Neural cell (in vitro differentiated cells): ENCODE results near the gene C19orf44. TPM values are rescaled to one million over a fixed set of nuclear protein-coding genes. Genes with fewer than 3 reads are reported as not detected.

Source experiments
- H2AFZ ChIP-seq: fragments of 200-600, 300-800 bp; sonication (generic), shearing (Covaris generic); 2 replicates; pipeline ENCODE4 v1.6.0; 2014; ENCODE audit warnings: low read depth, mild to moderate bottlenecking, antibody characterized with exemption, low read length, moderate library complexity
- H3F3A ChIP-seq: fragments of 200-600 bp; shearing (Covaris generic); 2 replicates; pipeline ENCODE4 v1.6.1; 2016; ENCODE audit warnings: mild to moderate bottlenecking, moderate library complexity, mixed read lengths, antibody characterized with exemption, low read length; ENCODE audit not compliant: insufficient read depth, poor library complexity, severe bottlenecking
- H3K27ac ChIP-seq: fragments of 200-600, 300-800 bp; sonication (generic), shearing (Covaris generic); 2 replicates; pipeline ENCODE4 v1.5.1; 2014; ENCODE audit warnings: mild to moderate bottlenecking, low read length, moderate library complexity
- H3K27me3 ChIP-seq: fragments of 300-800, 200-600 bp; sonication (generic), shearing (Covaris generic); 2 replicates; pipeline ENCODE4 v1.6.0; 2014; ENCODE audit warnings: mild to moderate bottlenecking, low read depth, low read length, moderate library complexity; ENCODE audit not compliant: insufficient read depth
- H3K36me3 ChIP-seq: fragments of 300-800, 200-600 bp; sonication (generic), shearing (Covaris generic); 2 replicates; pipeline ENCODE4 v1.5.1; 2014; ENCODE audit warnings: mild to moderate bottlenecking, antibody characterized with exemption, low read length, moderate library complexity; ENCODE audit not compliant: insufficient read depth
- H3K4me2 ChIP-seq: fragments of 300-800, 200-600 bp; sonication (generic), shearing (Covaris generic); 2 replicates; pipeline ENCODE4 v1.6.0; 2014; ENCODE audit warnings: mild to moderate bottlenecking, low read length
- H3K4me3 ChIP-seq: fragments of 300-800, 200-600 bp; sonication (generic), shearing (Covaris generic); 2 replicates; pipeline ENCODE4 v1.5.1; 2014; ENCODE audit warnings: mild to moderate bottlenecking, low read length, moderate library complexity
- H3K79me2 ChIP-seq: fragments of 200-600 bp; shearing (Covaris generic); replicated peaks from 2 replicates; pipeline ENCODE4 v1.6.0; 2014; ENCODE audit warnings: mild to moderate bottlenecking, low read length, moderate library complexity; ENCODE audit not compliant: insufficient read depth
- H3K9ac ChIP-seq: fragments of 300-800, 200-600 bp; sonication (generic), shearing (Covaris generic); 2 replicates; pipeline ENCODE4 v1.6.1; 2016; ENCODE audit warnings: mild to moderate bottlenecking, low read length, mixed read lengths
- H3K9me2 ChIP-seq: fragments of 200-600 bp; shearing (Covaris generic); 2 replicates; pipeline ENCODE4 v1.6.1; 2016; ENCODE audit warnings: mild to moderate bottlenecking, low read length, mixed read lengths; ENCODE audit not compliant: insufficient read depth
- H3K9me3 ChIP-seq: fragments of 200-600, 300-800 bp; sonication (generic), shearing (Covaris generic); 2 replicates; pipeline ENCODE4 v1.6.1; 2016; ENCODE audit warnings: mild to moderate bottlenecking, mixed run types, low read length, moderate library complexity, mixed read lengths
- H4K20me1 ChIP-seq: fragments of 200-600 bp; shearing (Covaris generic); 2 replicates; pipeline ENCODE4 v1.6.1; 2016; ENCODE audit warnings: mild to moderate bottlenecking, mixed run types; ENCODE audit not compliant: insufficient read depth
- CTCF ChIP-seq: fragments of 450-650 bp; IDR thresholded peaks from 2 replicates; pipeline ENCODE4 v1.5.1; 2014; ENCODE audit warnings: antibody characterized with exemption, mild to moderate bottlenecking, moderate library complexity; ENCODE audit not compliant: poor library complexity, severe bottlenecking
- EP300 ChIP-seq: fragments of 450-650 bp; conservative IDR thresholded peaks from 2 replicates; pipeline ENCODE4 v1.6.1; 2014; ENCODE audit warnings: antibody characterized with exemption, mild to moderate bottlenecking, moderate library complexity; ENCODE audit not compliant: poor library complexity, severe bottlenecking
- EZH2 ChIP-seq: fragments of 200-600, 300-800 bp; shearing (Covaris generic), sonication (generic); IDR thresholded peaks from 2 replicates; pipeline ENCODE4 v1.6.1; 2014; ENCODE audit warnings: antibody characterized with exemption, low read length, borderline replicate concordance, mild to moderate bottlenecking; ENCODE audit not compliant: insufficient read depth, poor library complexity, severe bottlenecking
- MXI1 ChIP-seq: fragments of 450-650 bp; conservative IDR thresholded peaks from 2 replicates; pipeline ENCODE4 v1.6.1; 2014; ENCODE audit warnings: antibody characterized with exemption, mild to moderate bottlenecking; ENCODE audit not compliant: poor library complexity, severe bottlenecking
- POLR2AphosphoS5 ChIP-seq: IDR thresholded peaks from 2 replicates; pipeline ENCODE4 v1.6.1; 2012
- REST ChIP-seq: IDR thresholded peaks from 2 replicates; pipeline ENCODE4 v1.6.1; 2012; ENCODE audit warnings: borderline replicate concordance
- SMC3 ChIP-seq: fragments of 450-650 bp; conservative IDR thresholded peaks from 2 replicates; pipeline ENCODE4 v1.6.1; 2014; ENCODE audit warnings: antibody characterized with exemption, mild to moderate bottlenecking, moderate library complexity; ENCODE audit not compliant: poor library complexity
- TAF1 ChIP-seq: IDR thresholded peaks from 2 replicates; pipeline ENCODE4 v1.6.1; 2012; ENCODE audit warnings: low read depth
- polyA plus RNA-seq: library from polyadenylated mRNA; depleted of rRNA; stranded (reverse); fragments of >200 nt; gene quantifications from 2 replicates; pipeline ENCODE4 v1.2.3, GENCODE V29; 2014

C19orf44 gene
- polyA plus RNA-seq, 1 donor from 2014 or later, result 9.9 TPM

DNA sequence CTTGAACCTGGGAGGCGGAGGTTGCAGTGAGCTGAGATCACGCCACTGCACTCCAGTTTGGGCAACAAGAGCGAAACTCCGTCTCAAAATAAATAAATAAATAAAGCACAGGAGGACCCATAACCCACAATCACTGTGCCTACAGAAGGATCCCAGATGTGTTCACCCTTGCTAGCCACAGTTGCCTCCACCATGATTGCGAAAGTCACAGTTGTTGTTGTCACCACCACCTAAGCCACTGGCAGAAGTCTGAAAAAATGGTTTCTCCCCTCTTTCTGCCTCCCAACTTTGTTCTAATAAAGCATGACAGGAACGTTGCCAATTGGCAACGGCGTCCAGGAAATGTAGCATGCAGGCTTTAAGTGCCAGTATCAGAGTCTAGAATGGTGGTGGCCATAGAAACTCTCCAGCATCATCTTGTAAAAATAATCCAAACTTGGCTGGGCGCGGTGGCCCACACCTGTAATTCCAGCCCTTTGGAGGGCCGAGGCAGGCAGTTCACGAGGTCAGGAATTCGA lies 22.3 kb upstream of the C19orf44 start:
- H3K4me2 ChIP-seq, result no peak overlapping the region
- H3K27ac ChIP-seq, result no peak overlapping the region
- H3K9me2 ChIP-seq, result no peaks in the 10 kb centered on the region
- no peak overlapping the region for H2AFZ ChIP-seq
- no peaks in the 10 kb centered on the region for H3F3A ChIP-seq
- H3K9ac ChIP-seq, result no peak overlapping the region
- TF ChIP-seq CTCF (no peak), EP300 (no peak), POLR2AphosphoS5 (no peak), SMC3 (no peak), EZH2 (no peak), TAF1 (no peak), MXI1 (no peak)
- H3K4me3 ChIP-seq, result no peak overlapping the region
- no peaks in the 10 kb centered on the region for H3K27me3 ChIP-seq
- peaks cover 6% of the 10 kb centered on the region for H4K20me1 ChIP-seq
- peaks cover 25% of the 10 kb centered on the region for H3K79me2 ChIP-seq
- no peaks in the 10 kb centered on the region for H3K9me3 ChIP-seq
- no peaks in the 10 kb centered on the region for H3K36me3 ChIP-seq

DNA sequence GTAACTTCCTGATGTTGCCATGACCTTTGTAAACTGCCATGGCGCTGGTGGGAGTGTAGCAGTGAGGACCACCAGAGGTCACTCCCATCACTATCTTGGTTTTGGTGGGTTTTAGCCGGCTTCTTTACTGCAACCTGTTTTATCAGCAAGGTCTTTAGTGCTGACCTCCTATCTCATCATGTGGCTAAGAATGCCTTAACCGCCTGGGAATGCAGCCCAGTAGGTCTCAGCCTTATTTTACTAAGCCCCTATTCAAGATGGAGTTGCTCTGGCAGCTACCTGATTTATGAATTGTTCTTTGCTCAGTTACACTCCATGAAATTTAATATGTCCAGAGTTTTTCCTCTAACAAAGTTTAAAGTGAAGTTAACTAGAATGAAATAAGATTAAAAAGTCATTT lies 19.8 kb upstream of the C19orf44 start:
- H3K27me3 ChIP-seq, result no peaks in the 10 kb centered on the region
- no peaks in the 10 kb centered on the region for H4K20me1 ChIP-seq
- no peaks in the 10 kb centered on the region for H3K9me2 ChIP-seq
- no peak overlapping the region for H3K9ac ChIP-seq
- H3K36me3 ChIP-seq, result no peaks in the 10 kb centered on the region
- no peaks in the 10 kb centered on the region for H3K9me3 ChIP-seq
- no peak overlapping the region for H3K4me2 ChIP-seq
- no peak overlapping the region for H3K4me3 ChIP-seq
- H3F3A ChIP-seq, result no peaks in the 10 kb centered on the region
- peaks cover under 1% of the 10 kb centered on the region for H3K79me2 ChIP-seq
- H3K27ac ChIP-seq, result no peak overlapping the region
- TF ChIP-seq REST, result no peak
- no peak for TF ChIP-seq EZH2
- no peak for TF ChIP-seq POLR2AphosphoS5
- TF ChIP-seq CTCF, result no peak
- TF ChIP-seq SMC3, result no peak
- no peak for TF ChIP-seq EP300
- no peak for TF ChIP-seq TAF1
- no peak overlapping the region for H2AFZ ChIP-seq
